NCI-H774 (cell line): ENCODE data around the gene GRIA3.

ENCODE experiments used
- DNase-seq: peaks from one replicate; lab custom pipeline; 2025; lab: John Stamatoyannopoulos, UW

GRIA3 gene

DNA sequence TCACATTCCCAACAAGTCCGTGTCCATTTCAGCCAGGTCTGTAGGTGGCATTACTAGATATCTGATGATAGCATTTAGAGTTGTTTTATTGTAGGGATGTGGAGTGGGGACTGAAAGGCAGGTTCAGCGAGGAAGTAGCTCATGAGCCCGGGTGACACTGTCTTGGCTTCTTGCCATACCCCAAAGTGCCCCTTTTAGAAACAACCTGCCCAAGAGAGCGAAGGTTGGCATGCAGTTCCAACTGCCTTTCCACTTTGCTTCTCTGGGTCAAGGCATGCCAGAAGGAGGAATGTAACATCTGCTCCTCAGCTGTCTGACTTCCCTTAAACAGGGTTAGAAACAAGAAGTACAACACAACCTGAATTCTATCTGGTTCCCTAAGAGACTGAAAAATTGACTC, 9.0 kb downstream of the GRIA3 start:
- no peak for DNase-seq

DNA sequence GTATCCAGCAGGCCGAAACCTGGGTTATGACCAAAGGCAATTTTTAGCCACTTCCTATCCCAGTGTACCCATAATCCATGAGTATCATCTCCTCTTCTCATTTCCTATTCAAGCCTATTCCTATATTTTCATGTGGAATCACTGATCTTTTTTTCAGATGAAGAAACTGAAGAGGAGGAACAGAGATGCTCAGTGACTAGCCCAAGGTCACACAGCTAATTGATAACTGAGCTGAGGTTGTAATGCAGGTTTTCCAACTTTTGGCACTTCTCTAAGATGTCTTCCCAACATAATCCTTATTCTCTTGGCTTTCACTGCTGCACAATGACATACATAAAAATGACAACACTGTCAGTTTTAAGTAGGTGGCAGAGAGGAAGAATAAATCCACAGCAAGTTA, 15.3 kb downstream of the GRIA3 start:
- no peak for DNase-seq

DNA sequence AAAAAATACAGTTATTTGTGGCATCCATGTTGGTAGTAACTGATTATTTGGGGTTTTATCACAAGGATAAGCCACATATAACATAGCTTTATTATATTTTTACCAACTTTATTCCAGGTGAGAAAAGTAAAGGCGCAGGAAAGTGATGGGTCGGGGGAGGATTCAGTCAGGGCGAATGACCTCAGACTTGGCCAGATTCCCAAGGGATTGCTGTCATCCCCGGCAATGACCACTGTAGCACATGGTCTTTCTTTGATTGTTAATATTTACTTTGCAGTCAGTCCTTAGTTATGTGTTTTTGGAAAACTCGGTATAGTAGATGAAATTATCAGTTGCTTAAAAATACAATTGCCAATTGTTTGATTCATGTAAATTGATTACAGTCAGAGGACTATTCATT, 17.6 kb downstream of the GRIA3 start:
- DNase-seq = no peak

DNA sequence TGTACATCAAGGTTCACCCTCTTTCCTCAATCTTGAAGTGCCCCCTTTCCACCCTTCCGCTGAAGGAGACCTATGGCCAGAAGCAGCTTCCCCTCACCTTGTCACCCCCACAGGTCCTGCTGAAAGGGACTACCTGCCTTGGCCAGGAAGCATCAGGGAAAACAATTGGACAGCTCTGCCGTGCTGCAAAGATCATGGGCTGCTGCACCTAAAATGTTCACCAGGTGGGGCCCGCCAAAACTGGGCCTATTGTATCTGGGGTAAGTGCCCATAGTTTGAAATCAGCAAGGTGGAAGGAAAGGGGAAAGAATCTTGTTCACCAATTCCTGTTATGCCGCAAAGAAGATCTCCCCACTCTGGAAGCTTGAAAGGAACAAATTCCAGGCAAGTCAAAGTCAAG, 18.4 kb downstream of the GRIA3 start:
- DNase-seq = no peak

DNA sequence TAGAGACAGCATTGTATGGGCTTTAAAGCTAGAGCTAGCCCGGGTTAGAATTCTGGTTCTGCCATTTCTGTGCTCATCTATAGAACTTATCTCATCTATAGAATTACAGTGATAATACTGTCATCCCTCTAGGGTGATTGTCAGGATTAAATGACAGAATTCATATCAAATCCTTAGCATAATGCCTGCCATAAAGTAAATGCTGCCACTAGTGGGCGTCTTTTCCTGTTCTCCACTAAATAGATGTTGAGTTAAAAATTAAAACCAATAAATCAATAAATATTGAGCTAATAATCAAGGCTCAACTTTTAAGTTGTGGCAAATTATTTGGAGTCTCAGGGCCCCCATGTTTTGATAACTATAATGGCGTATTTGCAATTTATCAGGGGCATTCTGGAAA, 19.7 kb downstream of the GRIA3 start:
- no peak for DNase-seq

DNA sequence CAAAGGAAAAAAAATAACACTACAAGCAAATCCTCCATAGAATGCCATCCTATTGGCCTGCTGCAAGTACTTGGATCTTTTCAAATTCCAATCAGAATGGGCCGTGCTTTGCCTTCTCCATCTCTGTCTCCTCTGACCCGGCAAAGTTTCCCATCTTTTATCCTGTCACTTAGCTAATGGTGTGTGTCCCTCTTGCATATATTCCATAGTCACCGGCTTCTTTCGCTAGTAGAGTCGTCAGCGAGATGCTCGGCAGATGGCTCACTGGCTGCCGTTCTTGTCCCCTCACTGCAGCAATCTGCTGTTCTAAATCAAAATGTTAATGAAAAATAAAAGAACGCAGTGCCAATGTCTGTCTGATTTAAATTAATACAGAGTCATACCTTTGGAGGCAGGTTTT, 22.1 kb downstream of the GRIA3 start:
- no peak for DNase-seq

DNA sequence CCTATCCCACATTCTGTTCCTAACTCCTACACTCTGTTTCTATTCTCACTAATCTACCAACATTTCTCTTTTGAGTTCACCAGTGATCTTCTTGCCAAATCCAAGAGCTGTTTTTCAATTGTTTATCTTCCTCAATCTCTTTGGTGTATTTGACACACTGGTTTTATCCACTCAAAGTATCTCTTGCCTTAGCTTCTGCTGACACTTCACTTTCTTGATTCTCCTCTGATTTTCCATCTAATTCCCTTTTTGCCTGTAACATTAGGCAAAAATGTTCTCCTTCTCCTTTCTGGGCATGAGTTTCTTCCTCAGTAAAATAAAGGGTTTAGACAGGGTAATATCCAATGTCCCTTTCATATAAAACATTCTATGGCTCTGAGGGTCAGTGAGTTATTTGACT, 26.2 kb downstream of the GRIA3 start:
- DNase-seq = no peak

DNA sequence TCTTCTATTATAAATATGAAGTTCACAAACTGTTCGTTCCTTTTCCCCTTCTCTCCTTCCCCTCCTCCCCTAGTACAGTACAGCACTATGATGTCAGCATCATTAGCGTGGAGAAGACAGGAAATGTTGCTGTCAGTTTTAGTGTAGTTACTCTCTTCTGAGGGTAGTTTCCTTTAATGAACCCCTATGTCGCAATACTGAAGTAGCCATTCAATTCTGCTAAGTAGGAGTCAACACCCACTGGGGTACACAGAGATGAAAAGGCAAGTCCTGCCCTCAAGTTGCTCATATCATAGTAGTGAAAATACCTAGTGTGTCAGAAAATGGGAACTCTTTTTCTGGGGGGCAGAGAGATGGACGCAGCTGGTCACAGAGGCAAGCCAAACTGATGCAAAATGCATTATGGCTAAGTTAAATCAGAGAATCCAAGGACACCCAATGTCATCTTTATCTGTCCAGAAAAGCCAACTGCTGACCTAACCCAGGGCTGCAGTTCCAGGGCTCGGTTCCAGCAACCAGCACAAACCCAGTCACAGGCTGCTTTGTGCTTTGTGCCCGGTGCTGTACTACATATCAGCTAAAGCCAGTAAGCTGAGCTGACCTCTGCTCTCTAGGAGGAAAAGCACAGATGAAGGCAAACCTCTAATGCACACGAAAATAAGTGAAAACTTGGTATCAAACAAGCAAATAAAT, 31.5 kb downstream of the GRIA3 start:
- DNase-seq = no peak

DNA sequence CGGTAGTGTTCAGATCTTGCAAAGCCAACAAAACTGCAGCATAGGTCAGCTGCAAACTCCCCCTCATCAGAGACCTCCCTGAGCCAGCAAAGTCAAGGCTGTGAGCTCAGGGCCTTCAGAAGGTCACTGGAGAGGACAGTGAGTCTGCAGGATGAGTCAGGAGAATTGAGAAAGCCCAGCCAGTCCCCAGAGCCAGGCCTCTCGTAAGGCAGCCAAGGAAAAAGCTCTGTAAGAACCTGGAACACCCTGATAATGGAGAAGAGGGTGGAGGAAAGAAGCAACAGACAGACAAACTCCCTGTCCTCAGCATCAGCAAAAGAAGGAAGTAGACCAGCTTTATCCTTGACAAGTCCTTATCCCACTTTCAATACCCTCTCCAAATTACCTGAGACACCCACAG, 33.0 kb downstream of the GRIA3 start:
- DNase-seq = no peak

DNA sequence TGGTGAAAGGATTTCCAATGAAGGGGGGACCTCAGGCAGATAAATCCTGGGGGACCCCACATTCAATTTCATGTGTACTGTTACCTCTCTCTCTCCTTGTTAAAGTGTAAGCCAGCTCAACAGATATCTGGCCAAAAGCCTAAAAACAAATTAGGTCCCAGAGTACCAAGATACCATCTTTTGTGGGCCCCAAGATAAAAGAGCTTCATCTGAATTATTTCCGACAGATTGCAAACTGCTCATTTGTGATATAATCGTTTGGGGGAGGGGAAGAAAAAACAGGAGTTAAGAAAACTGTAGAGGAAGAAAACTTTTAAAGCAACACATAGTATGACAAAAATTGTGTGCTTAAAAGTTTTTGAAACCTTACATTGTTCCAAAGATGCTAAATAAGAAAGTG, 33.6 kb downstream of the GRIA3 start:
- DNase-seq = no peak

DNA sequence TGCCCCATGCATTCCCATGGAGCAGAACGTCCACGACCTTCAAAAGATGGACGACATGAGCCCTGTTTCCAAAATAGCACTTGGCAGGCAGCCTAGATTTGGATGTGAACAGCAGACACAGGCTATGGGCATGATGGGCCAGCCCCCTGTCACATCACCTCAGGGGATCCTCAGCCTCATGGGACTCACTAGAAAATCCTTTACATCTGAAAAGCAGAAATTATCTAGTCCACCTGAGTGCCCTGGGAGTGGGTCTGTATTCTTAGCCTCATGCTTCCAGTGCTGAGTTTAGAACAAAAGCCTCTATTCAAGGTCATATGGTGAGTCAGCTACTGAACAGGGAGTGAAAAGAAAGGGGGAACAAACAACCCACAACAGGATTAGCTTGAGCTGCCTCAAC, 35.8 kb downstream of the GRIA3 start:
- no peak for DNase-seq

DNA sequence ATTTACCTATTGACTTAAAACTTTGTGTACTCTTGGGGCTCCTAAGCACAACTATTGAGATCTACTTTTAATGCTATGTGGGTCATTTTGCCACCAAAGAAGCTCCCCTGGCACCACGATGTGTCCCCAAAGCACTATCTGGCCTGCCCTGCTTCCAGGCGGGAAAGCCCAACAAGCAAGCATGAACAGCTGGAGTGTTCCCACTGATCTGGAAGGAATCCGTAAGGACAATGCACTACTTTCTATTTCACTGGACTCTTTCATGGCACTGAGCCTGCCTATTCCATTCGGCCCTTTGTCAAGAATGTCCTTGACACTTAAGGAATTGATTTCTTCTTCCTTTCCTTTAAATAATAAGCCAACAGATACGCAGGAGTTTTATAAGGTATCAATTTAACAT, 38.8 kb downstream of the GRIA3 start:
- no peak for DNase-seq

DNA sequence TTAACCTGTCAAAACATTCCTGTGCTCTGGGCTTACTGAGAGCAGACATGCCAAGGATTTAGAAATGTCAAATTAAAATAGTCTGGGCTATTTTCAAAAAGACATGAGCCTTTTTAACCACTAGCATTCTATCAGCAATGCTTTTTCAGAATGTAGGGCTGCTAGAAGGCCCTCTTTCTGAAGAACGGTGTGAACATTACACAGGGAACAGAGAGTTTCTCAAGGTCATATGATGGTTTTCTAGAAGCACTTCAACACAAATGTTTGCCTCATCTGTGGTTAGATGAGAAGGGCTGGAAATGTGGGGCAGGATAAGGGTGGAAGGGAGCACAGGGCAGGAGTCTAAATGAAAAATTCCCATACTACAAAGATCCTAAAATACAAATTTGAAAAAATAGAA, 39.3 kb downstream of the GRIA3 start:
- DNase-seq = no peak

DNA sequence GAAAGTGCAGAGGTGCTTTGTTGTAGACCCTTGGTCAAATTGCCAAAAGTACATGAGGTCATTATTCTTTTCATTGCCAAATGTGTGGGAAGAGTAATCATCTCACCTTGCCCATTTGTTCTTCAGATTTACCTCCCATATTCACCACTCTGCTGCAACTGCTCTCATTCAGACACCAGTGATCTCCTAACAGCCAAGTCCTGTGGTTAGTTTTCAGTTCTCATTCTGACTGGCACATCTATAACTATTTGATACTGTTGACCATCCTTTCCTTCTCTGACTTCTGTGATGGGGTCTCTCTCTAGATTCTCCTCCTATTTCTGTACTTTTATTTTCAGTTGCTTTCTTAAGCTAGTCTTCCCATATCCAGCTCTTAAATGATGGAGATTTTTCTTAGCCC, 39.8 kb downstream of the GRIA3 start:
- no peak for DNase-seq

DNA sequence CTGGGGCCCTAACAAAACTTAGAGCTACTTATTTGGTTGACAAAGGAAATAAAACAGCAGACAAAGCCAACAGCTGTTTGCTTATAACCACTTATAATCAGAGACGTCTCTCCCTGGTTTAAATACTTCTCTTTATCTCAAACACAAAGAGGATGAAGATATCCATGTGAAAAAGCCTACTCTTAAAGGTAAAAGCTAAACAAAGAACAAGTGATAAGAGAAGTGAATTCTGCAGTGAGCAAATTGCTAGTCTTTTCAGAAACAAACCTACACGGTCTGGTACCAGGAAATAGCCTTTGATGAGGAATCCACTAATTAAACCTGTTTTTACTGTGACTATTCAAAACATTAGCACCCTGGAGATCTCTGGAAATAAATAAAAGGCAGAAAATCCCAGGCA, 46.7 kb downstream of the GRIA3 start:
- no peak for DNase-seq

DNA sequence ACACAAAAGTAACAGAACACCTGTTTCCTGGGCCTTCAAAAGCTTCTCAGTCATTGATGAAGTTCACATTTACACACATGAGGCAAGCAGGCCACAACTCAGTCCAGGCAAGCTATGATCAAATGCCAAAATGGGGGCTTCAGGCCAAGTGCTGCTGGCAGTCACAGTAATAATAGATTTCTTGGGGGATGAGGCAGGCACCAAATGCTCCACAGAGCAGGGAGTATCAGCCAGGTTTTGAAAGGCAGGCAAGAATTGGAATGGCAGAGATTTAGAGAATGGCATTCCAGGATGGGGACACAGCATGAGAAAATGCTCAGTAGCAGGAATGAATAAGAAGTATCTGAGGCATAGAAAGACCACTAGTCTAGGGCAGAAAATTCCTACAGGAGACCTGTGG, 52.8 kb downstream of the GRIA3 start:
- DNase-seq = no peak

DNA sequence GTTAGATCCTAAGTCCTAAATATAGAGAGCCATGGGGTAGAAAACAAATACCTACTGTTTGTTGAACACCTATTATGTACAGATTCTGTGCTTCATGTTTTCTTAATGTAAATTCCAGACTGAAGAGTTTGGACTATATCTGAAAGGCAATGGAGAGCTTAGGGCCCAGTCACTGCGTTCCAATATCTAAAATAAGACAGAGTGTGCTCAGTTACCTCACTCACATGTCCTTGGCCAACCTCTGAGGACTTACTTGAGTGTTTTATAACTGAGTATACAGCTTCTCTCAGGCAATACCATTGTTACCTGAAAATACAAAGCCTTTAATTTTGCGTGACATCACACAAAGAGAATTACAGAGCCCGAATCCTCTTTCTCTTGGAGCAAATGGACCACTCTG, 53.2 kb downstream of the GRIA3 start:
- no peak for DNase-seq

DNA sequence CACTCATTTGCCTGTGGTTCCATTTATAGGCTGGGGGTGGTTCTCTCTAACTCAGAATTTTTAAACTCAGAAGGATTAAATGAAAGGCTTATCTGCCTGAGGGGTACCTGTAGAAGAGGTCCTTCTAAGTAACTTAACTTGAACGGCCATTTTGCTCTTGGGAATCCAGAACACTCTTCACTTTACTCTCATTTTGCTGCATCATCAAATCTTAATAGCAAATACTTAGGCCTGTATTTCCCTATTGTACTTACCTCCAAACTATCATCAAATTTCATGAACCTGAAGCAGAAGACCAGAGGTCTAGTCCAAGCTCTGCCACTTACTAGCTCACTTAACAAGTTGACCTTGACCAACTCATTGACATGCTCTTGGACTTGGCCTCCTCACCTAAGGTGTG, 70.4 kb downstream of the GRIA3 start:
- no peak for DNase-seq

DNA sequence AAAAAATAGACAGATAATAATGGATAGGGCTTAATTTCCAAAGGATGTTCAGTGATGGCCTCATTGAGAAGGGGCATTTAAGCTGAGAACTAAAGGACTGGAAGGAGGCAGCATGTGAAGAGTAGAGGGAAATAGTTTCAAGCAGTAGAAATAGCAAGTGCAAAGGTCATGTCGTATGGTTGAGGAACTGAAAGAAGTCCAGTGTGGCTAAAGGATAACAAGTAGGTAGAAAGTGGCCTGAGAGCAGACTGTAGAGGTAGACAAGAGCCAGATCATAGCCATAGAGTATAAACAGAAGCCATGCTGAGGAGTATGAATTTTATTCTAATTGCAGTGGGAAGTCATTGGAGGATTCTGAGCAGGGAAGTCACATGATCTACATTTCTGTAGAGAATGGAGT, 72.3 kb downstream of the GRIA3 start:
- DNase-seq = no peak

DNA sequence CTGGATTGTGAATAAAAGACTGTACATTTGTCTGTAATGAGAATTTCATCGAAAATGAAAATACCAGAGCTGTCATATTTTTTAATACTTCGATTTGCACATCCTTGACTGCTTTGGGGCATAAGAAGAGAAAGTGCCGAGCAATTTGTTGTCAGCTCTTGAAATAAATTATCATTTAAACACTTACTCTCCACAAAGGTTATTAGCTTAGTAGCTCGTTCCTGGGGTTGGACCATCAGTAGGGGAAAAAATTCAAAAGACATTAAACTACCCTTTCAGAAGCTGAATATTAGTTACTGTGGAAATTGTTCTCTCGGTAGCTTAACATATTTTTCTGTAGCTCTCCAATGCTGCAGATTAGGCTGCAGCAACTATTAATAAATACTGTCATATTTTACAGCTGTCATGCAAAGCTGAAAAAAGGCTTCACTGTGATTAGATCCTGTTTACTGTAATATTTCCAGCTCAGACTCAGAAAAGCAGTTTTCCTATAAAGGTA, 76.9 kb downstream of the GRIA3 start:
- no peak for DNase-seq

DNA sequence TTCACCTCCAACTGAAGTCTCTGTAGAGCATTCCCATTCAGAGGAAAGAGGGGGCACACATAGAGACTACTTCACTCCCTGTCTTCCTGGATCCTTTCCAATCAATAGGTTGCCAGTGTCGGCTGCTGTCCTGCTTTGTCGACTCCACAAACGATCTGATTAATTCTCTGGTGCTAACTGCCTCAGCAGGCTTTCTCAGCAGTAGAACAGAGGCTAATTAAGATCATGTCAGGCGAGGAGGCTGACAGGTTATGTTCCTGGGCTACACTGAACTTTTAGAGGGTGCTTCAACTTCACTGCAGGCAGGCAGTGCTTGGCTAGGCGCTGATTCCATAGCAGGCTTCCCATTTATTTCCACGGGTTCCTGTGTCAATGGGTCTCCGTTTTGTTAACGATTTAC, 79.2 kb downstream of the GRIA3 start:
- no peak for DNase-seq

DNA sequence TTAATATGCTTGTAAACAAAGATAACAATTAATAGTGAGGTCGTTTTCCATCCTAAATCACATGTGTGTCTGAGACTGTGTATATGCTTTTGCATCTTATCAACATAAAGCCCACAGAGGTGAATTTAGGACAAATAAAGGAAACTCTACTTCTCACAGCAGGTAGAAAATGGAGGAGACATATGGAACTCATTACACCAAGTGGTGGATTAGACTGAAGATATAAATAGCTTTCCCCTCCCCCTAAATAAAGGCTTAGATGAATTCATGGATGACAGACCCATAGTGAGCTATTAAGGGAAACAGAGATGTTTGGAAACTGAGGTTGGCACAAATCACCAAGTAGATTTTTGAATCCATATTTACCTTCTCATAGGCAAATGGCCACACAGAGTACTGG, 79.7 kb downstream of the GRIA3 start:
- DNase-seq = no peak

DNA sequence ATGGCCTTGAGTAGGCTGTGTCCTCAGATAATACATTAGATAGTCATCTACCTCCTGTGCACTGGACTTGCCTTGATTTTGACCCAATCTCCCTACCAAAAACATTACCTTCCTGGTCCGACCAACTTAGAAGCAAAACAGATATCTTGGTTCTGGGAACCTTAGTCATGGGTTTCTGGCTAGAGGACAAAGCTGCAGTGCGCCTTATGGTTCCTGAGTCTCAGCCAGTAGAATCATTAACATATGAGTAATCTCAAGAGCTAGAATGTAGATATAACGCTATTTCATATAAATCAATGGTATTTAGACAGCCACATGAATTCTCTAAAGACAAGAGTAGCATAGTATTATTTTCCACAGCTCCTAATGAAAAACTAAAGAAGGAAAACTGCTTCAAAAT, 83.1 kb downstream of the GRIA3 start:
- no peak for DNase-seq

DNA sequence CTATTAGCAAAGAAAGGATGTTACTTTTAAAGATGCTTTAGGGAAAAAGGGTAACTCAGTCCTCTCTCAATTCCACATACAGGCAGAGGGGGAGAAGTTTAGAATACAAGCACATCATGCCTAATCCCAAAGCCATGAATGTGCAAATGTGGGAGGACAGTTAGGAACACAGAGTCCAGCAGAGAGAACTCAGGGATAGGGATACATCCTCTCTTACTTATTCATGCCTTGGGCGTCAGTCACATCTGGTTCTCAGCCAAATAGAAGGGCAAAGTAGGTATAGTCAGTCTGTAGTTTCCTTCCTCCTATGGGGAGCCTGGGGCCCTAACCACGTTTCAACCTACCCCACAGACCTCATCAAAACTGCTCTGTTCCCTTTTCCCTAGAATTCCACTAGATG, 87.8 kb downstream of the GRIA3 start:
- DNase-seq = no peak

DNA sequence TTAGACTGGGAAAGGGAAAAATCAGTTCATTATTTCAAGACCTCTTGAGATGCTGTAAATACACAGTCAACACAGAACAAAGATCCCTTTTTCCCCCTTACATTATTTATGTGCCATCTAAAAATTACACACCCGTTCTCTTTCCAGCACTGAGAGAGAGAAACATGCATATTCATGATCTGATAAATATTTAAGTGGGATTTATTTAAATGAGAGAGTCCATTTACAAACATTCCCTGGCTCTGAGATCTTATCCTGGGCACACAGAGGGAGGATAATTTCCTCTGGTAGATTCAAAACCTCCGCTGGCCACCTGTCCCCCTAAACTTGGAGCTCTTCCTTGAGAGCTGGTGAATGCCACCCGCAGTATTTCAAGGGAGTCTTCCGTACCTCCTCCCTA, 88.6 kb downstream of the GRIA3 start:
- DNase-seq = no peak
